Activated naive CD8-positive, alpha-beta T cell treated with anti-CD3 and anti-CD28 coated beads, Interleukin-2, amount 10 ng/mL, durations not matched to agents 7 days and 5 days (primary cell): ENCODE measurements around the gene TTC24. TPM values are rescaled to one million over a fixed set of nuclear protein-coding genes. Genes with fewer than 3 reads are reported as not detected.
A peak's percentile ranks its signal among the peaks of the same experiment; 100 is the strongest.
"Not testable (repeated sequence)": the region's sequence is repeated elsewhere in the genome, so short reads cannot be mapped to it uniquely, and the experiment has no call there.

ENCODE experiments used
- ATAC-seq: fragments of 150-1000 bp; cut with Tn5 transposase; one replicate; pipeline ENCODE4 v1.10.0; 2021; ENCODE audit warnings: low read depth, moderate library complexity
- POLR2A ChIA-PET: fragments of 350-600 bp; sonication (Branson Sonifier 250); formaldehyde crosslinking; loops from one replicate; lab custom pipeline; 2021; ENCODE audit warnings: antibody characterized with exemption; lab: Charles Lee
- DNase-seq: peaks from one replicate; pipeline ENCODE4 v3.0.0; 2021
- H3K27ac Mint-ChIP-seq: one replicate; pipeline ENCODE4 v1.8.0; 2022; ENCODE audit warnings: mild to moderate bottlenecking, mixed read lengths
- H3K27me3 Mint-ChIP-seq: one replicate; pipeline ENCODE4 v1.8.0; 2022; ENCODE audit warnings: mild to moderate bottlenecking, moderate library complexity, mixed read lengths
- H3K36me3 Mint-ChIP-seq: one replicate; pipeline ENCODE4 v1.8.0; 2021; ENCODE audit warnings: mild to moderate bottlenecking, mixed read lengths
- H3K4me1 Mint-ChIP-seq: one replicate; pipeline ENCODE4 v1.8.0; 2021; ENCODE audit warnings: mixed read lengths
- H3K4me3 Mint-ChIP-seq: one replicate; pipeline ENCODE4 v1.8.0; 2022; ENCODE audit warnings: mild to moderate bottlenecking, moderate library complexity, mixed read lengths
- H3K9me3 Mint-ChIP-seq: one replicate; pipeline ENCODE4 v1.8.0; 2021; ENCODE audit warnings: mixed read lengths
- total RNA-seq, 2 experiments: library from RNA; stranded (reverse); gene quantifications; one replicate each; pipeline ENCODE4 v1.2.3, GENCODE V29; 2021

TTC24 gene
- total RNA-seq, 2 experiments from 2014 or later: 22.7 to 24.1 TPM

- Mint-ChIP-seq H3K27ac (no peak overlapping the region), H3K36me3 (peaks cover 31% of the 10 kb centered on the region), H3K4me3 (no peak overlapping the region), H3K4me1 (peaks cover 1% of the 10 kb centered on the region), H3K9me3 (no peaks in the 10 kb centered on the region), H3K27me3 (no peaks in the 10 kb centered on the region)
- POLR2A ChIA-PET: no interaction called here
- no peak for ATAC-seq
- DNase-seq: no peak
These were observed 31.5 kb upstream of the TTC24 start for GRCh38 chr1:156547982-156548381.

- no peak overlapping the region for H3K27ac Mint-ChIP-seq
- H3K4me3 Mint-ChIP-seq: no peak overlapping the region
These were observed 30.1 kb upstream of the TTC24 start for GRCh38 chr1:156549390-156549789.

GRCh38 chr1:156549831-156550230 is 29.7 kb upstream of the TTC24 start:
- Mint-ChIP-seq H3K4me3 (no peak overlapping the region), H3K27ac (no peak overlapping the region), H3K27me3 (no peaks in the 10 kb centered on the region), H3K36me3 (peaks cover 41% of the 10 kb centered on the region), H3K9me3 (no peaks in the 10 kb centered on the region), H3K4me1 (peaks cover 2% of the 10 kb centered on the region)
- POLR2A ChIA-PET: interaction anchor here (0.6 kb wide), 1 partner anchor 64 kb away, joined by 5 read pairs; no protein-coding TSS in a partner anchor
- no peak for ATAC-seq
- DNase-seq: no peak

More at GRCh38 chr1:156549390-156549789, 30.1 kb upstream of the TTC24 start:
- ATAC-seq (no peak), DNase-seq (no peak)
- H3K36me3 Mint-ChIP-seq: peaks cover 39% of the 10 kb centered on the region
- POLR2A ChIA-PET: no interaction called here
- H3K4me1 Mint-ChIP-seq: peaks cover 2% of the 10 kb centered on the region
- H3K27me3 Mint-ChIP-seq: no peaks in the 10 kb centered on the region
- no peaks in the 10 kb centered on the region for H3K9me3 Mint-ChIP-seq

- Mint-ChIP-seq H3K36me3 (peaks cover 42% of the 10 kb centered on the region), H3K4me3 (no peak overlapping the region), H3K9me3 (no peaks in the 10 kb centered on the region), H3K27ac (no peak overlapping the region), H3K27me3 (no peaks in the 10 kb centered on the region), H3K4me1 (peaks cover 2% of the 10 kb centered on the region)
- POLR2A ChIA-PET: interaction anchor here (0.6 kb wide), 1 partner anchor 65 kb away, joined by 5 read pairs; no protein-coding TSS in a partner anchor
- ATAC-seq (no peak), DNase-seq (no peak)
These were observed 29.2 kb upstream of the TTC24 start for GRCh38 chr1:156550346-156550745.

- no peak overlapping the region for H3K27ac Mint-ChIP-seq
- H3K9me3 Mint-ChIP-seq: no peaks in the 10 kb centered on the region
- DNase-seq (no peak), ATAC-seq (no peak)
- POLR2A ChIA-PET: no interaction called here
- H3K27me3 Mint-ChIP-seq: no peaks in the 10 kb centered on the region
- H3K4me1 Mint-ChIP-seq: peaks cover 2% of the 10 kb centered on the region
- H3K4me3 Mint-ChIP-seq: no peak overlapping the region
- H3K36me3 Mint-ChIP-seq: peaks cover 43% of the 10 kb centered on the region
These were observed 28.4 kb upstream of the TTC24 start for GRCh38 chr1:156551066-156551643.

GRCh38 chr1:156551869-156552268 is 27.7 kb upstream of the TTC24 start:
- Mint-ChIP-seq H3K4me1 (peaks cover 2% of the 10 kb centered on the region), H3K27ac (no peak overlapping the region), H3K27me3 (no peaks in the 10 kb centered on the region), H3K36me3 (peaks cover 37% of the 10 kb centered on the region), H3K9me3 (no peaks in the 10 kb centered on the region), H3K4me3 (no peak overlapping the region)
- POLR2A ChIA-PET: no interaction called here
- ATAC-seq (no peak), DNase-seq (no peak)

GRCh38 chr1:156552518-156552917 is 27.0 kb upstream of the TTC24 start:
- Mint-ChIP-seq H3K27me3 (no peaks in the 10 kb centered on the region), H3K9me3 (no peaks in the 10 kb centered on the region), H3K36me3 (peaks cover 32% of the 10 kb centered on the region), H3K4me3 (no peak overlapping the region), H3K4me1 (peaks cover 2% of the 10 kb centered on the region), H3K27ac (no peak overlapping the region)
- DNase-seq: no peak
- POLR2A ChIA-PET: no interaction called here
- ATAC-seq: no peak

- H3K36me3 Mint-ChIP-seq: peaks cover 28% of the 10 kb centered on the region
- ATAC-seq, H3K4me1 Mint-ChIP-seq, POLR2A ChIA-PET, H3K4me3 Mint-ChIP-seq, H3K27me3 Mint-ChIP-seq, H3K9me3 Mint-ChIP-seq, DNase-seq: not testable (repeated sequence)
- peak overlapping the region; percentile 36 for H3K27ac Mint-ChIP-seq
These were observed 26.6 kb upstream of the TTC24 start for GRCh38 chr1:156552937-156553336.

- no peak for DNase-seq
- H3K27ac Mint-ChIP-seq: no peak overlapping the region
- POLR2A ChIA-PET: interaction anchor here (0.7 kb wide), 1 partner anchor 22 kb away, joined by 4 read pairs; no protein-coding TSS in a partner anchor
- H3K36me3 Mint-ChIP-seq: peaks cover 27% of the 10 kb centered on the region
- no peaks in the 10 kb centered on the region for H3K27me3 Mint-ChIP-seq
- ATAC-seq: no peak
- H3K4me1 Mint-ChIP-seq: peaks cover 2% of the 10 kb centered on the region
- H3K9me3 Mint-ChIP-seq: no peaks in the 10 kb centered on the region
- no peak overlapping the region for H3K4me3 Mint-ChIP-seq
These were observed 25.6 kb upstream of the TTC24 start for GRCh38 chr1:156553860-156554485.

- Mint-ChIP-seq H3K4me1 (peaks cover 2% of the 10 kb centered on the region), H3K36me3 (peaks cover 32% of the 10 kb centered on the region), H3K4me3 (no peak overlapping the region), H3K27ac (no peak overlapping the region), H3K9me3 (no peaks in the 10 kb centered on the region), H3K27me3 (no peaks in the 10 kb centered on the region)
- POLR2A ChIA-PET: interaction anchor here (0.7 to 1.4 kb wide), 3 partner anchors 28 to 55 kb away, joined by 3 to 4 read pairs (median 3); partner anchors contain the start of gene MEF2D
- DNase-seq: no peak
- no peak for ATAC-seq
These were observed 24.6 kb upstream of the TTC24 start for GRCh38 chr1:156554971-156555370.

- Mint-ChIP-seq H3K27ac (no peak overlapping the region), H3K36me3 (peaks cover 30% of the 10 kb centered on the region), H3K4me1 (peaks cover 2% of the 10 kb centered on the region), H3K27me3 (no peaks in the 10 kb centered on the region), H3K9me3 (no peaks in the 10 kb centered on the region), H3K4me3 (no peak overlapping the region)
- POLR2A ChIA-PET: interaction anchor here (1.4 kb wide), 1 partner anchor 27 kb away, joined by 3 read pairs; no protein-coding TSS in a partner anchor
- ATAC-seq (no peak), DNase-seq (no peak)
These were observed 23.8 kb upstream of the TTC24 start for GRCh38 chr1:156555715-156556114.

- no peak for ATAC-seq
- no peak overlapping the region for H3K4me3 Mint-ChIP-seq
- H3K36me3 Mint-ChIP-seq: peaks cover 35% of the 10 kb centered on the region
- H3K27ac Mint-ChIP-seq: no peak overlapping the region
- peaks cover 2% of the 10 kb centered on the region for H3K4me1 Mint-ChIP-seq
- POLR2A ChIA-PET: interaction anchor here (1.4 kb wide), 1 partner anchor 26 kb away, joined by 3 read pairs; no protein-coding TSS in a partner anchor
- H3K9me3 Mint-ChIP-seq: no peaks in the 10 kb centered on the region
- DNase-seq: no peak
- no peaks in the 10 kb centered on the region for H3K27me3 Mint-ChIP-seq
These were observed 23.2 kb upstream of the TTC24 start for GRCh38 chr1:156556354-156556753.

GRCh38 chr1:156559086-156559796 is 20.3 kb upstream of the TTC24 start:
- POLR2A ChIA-PET: no interaction called here
- no peak overlapping the region for H3K4me3 Mint-ChIP-seq

More at GRCh38 chr1:156559086-156559796, 20.3 kb upstream of the TTC24 start:
- no peaks in the 10 kb centered on the region for H3K9me3 Mint-ChIP-seq
- H3K27me3 Mint-ChIP-seq: no peaks in the 10 kb centered on the region
- no peaks in the 10 kb centered on the region for H3K4me1 Mint-ChIP-seq
- H3K36me3 Mint-ChIP-seq: peaks cover 43% of the 10 kb centered on the region
- no peak overlapping the region for H3K27ac Mint-ChIP-seq
- DNase-seq: no peak
- ATAC-seq: no peak
